HL-60 (cell line): ENCODE data around the gene CTNNA2.

Experiments
- DNase-seq, 2 experiments: peaks; one replicate each; pipeline ENCODE4 v3.0.0-alpha.2; 2010 to 2020; ENCODE audit warnings: low read depth in 1 of 2, low spot score in 1 of 2
- H3K27ac ChIP-seq: fragments of 250-450 bp; sonication (Bioruptor Pico); replicated peaks from 2 replicates; pipeline ENCODE4 v1.5.1; 2020; ENCODE audit warnings: mild to moderate bottlenecking, moderate library complexity
- H3K27me3 ChIP-seq: fragments of 250-450 bp; sonication (Bioruptor Pico); 2 replicates; pipeline ENCODE4 v1.5.1; 2021; ENCODE audit warnings: mild to moderate bottlenecking, moderate library complexity; ENCODE audit not compliant: insufficient read depth, poor library complexity, severe bottlenecking
- H3K4me3 ChIP-seq: replicated peaks from 2 replicates; pipeline ENCODE4 v1.5.1; 2011; ENCODE audit warnings: mild to moderate bottlenecking, control low read depth, low read length; ENCODE audit not compliant: insufficient read depth
- GABPA ChIP-seq: IDR thresholded peaks from 2 replicates; pipeline ENCODE4 v1.6.1; 2012; ENCODE audit warnings: low read depth
- POLR2AphosphoS5 ChIP-seq: IDR thresholded peaks from 2 replicates; pipeline ENCODE4 v1.6.1; 2012; ENCODE audit warnings: low read depth
- SPI1 ChIP-seq: IDR thresholded peaks from 2 replicates; pipeline ENCODE4 v1.6.1; 2012; ENCODE audit warnings: low read depth, mild to moderate bottlenecking, borderline replicate concordance
- TF ChIP-seq, protein P1 (sequence below): IDR thresholded peaks from 2 replicates; pipeline ENCODE4 v1.6.1; 2012; ENCODE audit warnings: low read depth; ENCODE audit not compliant: insufficient replicate concordance
- TF ChIP-seq, protein P2 (sequence below): IDR thresholded peaks from one replicate; pipeline ENCODE4 v1.5.1; 2011; ENCODE audit warnings: low read length, control low read depth, inconsistent platforms; ENCODE audit not compliant: insufficient read depth

CTNNA2 gene

GRCh38 chr2:80114812-80115211 lies 602.0 kb downstream of the CTNNA2 start:
- TF ChIP-seq, protein P1, sequence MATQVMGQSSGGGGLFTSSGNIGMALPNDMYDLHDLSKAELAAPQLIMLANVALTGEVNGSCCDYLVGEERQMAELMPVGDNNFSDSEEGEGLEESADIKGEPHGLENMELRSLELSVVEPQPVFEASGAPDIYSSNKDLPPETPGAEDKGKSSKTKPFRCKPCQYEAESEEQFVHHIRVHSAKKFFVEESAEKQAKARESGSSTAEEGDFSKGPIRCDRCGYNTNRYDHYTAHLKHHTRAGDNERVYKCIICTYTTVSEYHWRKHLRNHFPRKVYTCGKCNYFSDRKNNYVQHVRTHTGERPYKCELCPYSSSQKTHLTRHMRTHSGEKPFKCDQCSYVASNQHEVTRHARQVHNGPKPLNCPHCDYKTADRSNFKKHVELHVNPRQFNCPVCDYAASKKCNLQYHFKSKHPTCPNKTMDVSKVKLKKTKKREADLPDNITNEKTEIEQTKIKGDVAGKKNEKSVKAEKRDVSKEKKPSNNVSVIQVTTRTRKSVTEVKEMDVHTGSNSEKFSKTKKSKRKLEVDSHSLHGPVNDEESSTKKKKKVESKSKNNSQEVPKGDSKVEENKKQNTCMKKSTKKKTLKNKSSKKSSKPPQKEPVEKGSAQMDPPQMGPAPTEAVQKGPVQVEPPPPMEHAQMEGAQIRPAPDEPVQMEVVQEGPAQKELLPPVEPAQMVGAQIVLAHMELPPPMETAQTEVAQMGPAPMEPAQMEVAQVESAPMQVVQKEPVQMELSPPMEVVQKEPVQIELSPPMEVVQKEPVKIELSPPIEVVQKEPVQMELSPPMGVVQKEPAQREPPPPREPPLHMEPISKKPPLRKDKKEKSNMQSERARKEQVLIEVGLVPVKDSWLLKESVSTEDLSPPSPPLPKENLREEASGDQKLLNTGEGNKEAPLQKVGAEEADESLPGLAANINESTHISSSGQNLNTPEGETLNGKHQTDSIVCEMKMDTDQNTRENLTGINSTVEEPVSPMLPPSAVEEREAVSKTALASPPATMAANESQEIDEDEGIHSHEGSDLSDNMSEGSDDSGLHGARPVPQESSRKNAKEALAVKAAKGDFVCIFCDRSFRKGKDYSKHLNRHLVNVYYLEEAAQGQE, result no peak
- TF ChIP-seq, protein P2, sequence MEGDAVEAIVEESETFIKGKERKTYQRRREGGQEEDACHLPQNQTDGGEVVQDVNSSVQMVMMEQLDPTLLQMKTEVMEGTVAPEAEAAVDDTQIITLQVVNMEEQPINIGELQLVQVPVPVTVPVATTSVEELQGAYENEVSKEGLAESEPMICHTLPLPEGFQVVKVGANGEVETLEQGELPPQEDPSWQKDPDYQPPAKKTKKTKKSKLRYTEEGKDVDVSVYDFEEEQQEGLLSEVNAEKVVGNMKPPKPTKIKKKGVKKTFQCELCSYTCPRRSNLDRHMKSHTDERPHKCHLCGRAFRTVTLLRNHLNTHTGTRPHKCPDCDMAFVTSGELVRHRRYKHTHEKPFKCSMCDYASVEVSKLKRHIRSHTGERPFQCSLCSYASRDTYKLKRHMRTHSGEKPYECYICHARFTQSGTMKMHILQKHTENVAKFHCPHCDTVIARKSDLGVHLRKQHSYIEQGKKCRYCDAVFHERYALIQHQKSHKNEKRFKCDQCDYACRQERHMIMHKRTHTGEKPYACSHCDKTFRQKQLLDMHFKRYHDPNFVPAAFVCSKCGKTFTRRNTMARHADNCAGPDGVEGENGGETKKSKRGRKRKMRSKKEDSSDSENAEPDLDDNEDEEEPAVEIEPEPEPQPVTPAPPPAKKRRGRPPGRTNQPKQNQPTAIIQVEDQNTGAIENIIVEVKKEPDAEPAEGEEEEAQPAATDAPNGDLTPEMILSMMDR, result no peak
- no peak for DNase-seq
- H3K27me3 ChIP-seq, result no peaks in the 10 kb centered on the region
- no peak overlapping the region for H3K27ac ChIP-seq
- no peak overlapping the region for H3K4me3 ChIP-seq

DNA sequence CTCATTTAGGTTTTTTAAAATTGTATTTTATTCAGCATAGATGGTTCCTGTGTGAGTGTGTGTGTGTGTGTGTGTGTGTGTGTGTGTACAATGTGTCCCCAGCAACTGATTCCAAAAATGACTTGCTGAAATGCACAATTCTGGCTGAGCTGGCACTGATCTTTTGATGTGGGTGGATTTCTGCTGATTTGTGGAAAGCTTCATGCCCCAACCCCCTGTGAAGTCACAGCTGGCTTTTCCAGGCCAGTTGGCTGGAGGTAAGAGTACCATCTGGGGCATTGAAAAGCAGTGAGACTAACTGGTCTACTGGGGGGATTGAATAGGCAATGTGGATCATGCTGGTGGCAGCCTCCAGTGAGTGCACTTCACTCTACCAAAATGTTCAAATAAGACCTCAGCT lies 604.5 kb downstream of the CTNNA2 start:
- no peak for DNase-seq
- Histone ChIP-seq H3K4me3 (no peak overlapping the region), H3K27ac (no peak overlapping the region), H3K27me3 (no peaks in the 10 kb centered on the region)
- no peak for TF ChIP-seq SPI1
- TF ChIP-seq, protein P2, result no peak
- no peak for TF ChIP-seq GABPA
- TF ChIP-seq, protein P1, result no peak
- no peak for TF ChIP-seq POLR2AphosphoS5

DNA sequence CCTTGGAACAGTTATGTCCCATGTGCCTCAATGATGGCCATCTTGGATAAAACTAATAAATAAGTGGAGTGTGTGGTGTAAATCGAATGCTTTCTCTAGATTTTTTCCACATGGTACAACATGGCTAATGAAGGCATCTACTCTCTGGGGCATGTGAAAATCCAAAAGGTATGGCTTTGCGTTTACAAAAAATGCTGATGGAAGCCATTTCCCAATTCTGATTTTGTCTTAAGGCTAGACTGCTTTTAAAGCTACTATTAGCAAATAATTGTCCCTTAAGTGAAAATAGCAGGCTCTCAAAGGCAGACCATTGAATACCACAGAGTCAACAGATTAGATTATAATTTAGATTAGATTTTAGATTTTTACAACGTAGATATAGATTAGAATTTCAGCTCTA lies 608.0 kb downstream of the CTNNA2 start:
- no peak for TF ChIP-seq SPI1
- TF ChIP-seq, protein P2, result no peak
- no peak for TF ChIP-seq POLR2AphosphoS5
- TF ChIP-seq GABPA, result no peak
- TF ChIP-seq, protein P1, result no peak
- Histone ChIP-seq H3K4me3 (no peak overlapping the region), H3K27me3 (no peaks in the 10 kb centered on the region), H3K27ac (no peak overlapping the region)
- no peak for DNase-seq
